Nephron progenitor cell (in vitro differentiated cells): ENCODE data around the gene RNF223.

ENCODE experiments used
- DNase-seq: peaks from one replicate; pipeline ENCODE4 v3.0.0; 2021
- H3K27ac Mint-ChIP-seq: 2 replicates; pipeline ENCODE4 v1.8.0; 2021; ENCODE audit warnings: mild to moderate bottlenecking, moderate library complexity, mixed read lengths
- H3K27me3 Mint-ChIP-seq: 2 replicates; pipeline ENCODE4 v1.8.0; 2021; ENCODE audit warnings: mild to moderate bottlenecking, low read depth, mixed read lengths; ENCODE audit not compliant: poor library complexity
- H3K36me3 Mint-ChIP-seq: 2 replicates; pipeline ENCODE4 v1.8.0; 2021; ENCODE audit warnings: low read depth, mixed read lengths
- H3K4me1 Mint-ChIP-seq: 2 replicates; pipeline ENCODE4 v1.8.0; 2021; ENCODE audit warnings: mixed read lengths
- H3K4me3 Mint-ChIP-seq: 2 replicates; pipeline ENCODE4 v1.8.0; 2021; ENCODE audit warnings: mild to moderate bottlenecking, moderate library complexity, mixed read lengths
- H3K9me3 Mint-ChIP-seq: 2 replicates; pipeline ENCODE4 v1.8.0; 2021; ENCODE audit warnings: mild to moderate bottlenecking, moderate library complexity, mixed read lengths
- TF ChIP-seq, protein P1 (sequence below): fragments of 200-600 bp; sonication (generic); IDR thresholded peaks from 2 replicates; pipeline ENCODE4 v1.5.0; 2021; ENCODE audit warnings: antibody characterized with exemption

RNF223 gene

GRCh38 chr1:1044455-1045078 lies 29.5 kb downstream of the RNF223 start:
- peaks cover 7% of the 10 kb centered on the region for H3K27me3 Mint-ChIP-seq
- H3K9me3 Mint-ChIP-seq, result no peaks in the 10 kb centered on the region
- DNase-seq, result no peak
- no peak overlapping the region for H3K4me3 Mint-ChIP-seq
- H3K27ac Mint-ChIP-seq, result no peak overlapping the region
- peaks cover 15% of the 10 kb centered on the region for H3K36me3 Mint-ChIP-seq
- TF ChIP-seq, protein P1, sequence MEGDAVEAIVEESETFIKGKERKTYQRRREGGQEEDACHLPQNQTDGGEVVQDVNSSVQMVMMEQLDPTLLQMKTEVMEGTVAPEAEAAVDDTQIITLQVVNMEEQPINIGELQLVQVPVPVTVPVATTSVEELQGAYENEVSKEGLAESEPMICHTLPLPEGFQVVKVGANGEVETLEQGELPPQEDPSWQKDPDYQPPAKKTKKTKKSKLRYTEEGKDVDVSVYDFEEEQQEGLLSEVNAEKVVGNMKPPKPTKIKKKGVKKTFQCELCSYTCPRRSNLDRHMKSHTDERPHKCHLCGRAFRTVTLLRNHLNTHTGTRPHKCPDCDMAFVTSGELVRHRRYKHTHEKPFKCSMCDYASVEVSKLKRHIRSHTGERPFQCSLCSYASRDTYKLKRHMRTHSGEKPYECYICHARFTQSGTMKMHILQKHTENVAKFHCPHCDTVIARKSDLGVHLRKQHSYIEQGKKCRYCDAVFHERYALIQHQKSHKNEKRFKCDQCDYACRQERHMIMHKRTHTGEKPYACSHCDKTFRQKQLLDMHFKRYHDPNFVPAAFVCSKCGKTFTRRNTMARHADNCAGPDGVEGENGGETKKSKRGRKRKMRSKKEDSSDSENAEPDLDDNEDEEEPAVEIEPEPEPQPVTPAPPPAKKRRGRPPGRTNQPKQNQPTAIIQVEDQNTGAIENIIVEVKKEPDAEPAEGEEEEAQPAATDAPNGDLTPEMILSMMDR, result no peak
- peaks cover 5% of the 10 kb centered on the region for H3K4me1 Mint-ChIP-seq

DNA sequence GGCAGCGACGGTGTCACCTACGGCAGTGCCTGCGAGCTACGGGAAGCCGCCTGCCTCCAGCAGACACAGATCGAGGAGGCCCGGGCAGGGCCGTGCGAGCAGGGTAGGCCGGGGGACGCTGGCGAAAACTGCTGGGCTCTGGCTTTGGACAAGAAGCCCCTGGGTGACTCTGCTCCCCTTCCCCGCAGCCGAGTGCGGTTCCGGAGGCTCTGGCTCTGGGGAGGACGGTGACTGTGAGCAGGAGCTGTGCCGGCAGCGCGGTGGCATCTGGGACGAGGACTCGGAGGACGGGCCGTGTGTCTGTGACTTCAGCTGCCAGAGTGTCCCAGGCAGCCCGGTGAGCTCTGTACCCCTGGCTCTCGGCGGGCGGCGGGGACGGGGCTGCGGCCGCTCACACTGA lies 30.2 kb downstream of the RNF223 start:
- no peaks in the 10 kb centered on the region for H3K9me3 Mint-ChIP-seq
- H3K27me3 Mint-ChIP-seq, result peaks cover 14% of the 10 kb centered on the region
- TF ChIP-seq, protein P1, result no peak
- H3K36me3 Mint-ChIP-seq, result peaks cover 15% of the 10 kb centered on the region
- H3K4me3 Mint-ChIP-seq, result no peak overlapping the region
- H3K27ac Mint-ChIP-seq, result no peak overlapping the region
- no peak for DNase-seq
- H3K4me1 Mint-ChIP-seq, result peaks cover 8% of the 10 kb centered on the region

- Mint-ChIP-seq H3K9me3 (no peaks in the 10 kb centered on the region), H3K36me3 (peaks cover 15% of the 10 kb centered on the region), H3K4me3 (no peak overlapping the region), H3K27ac (no peak overlapping the region), H3K27me3 (peaks cover 19% of the 10 kb centered on the region), H3K4me1 (peaks cover 12% of the 10 kb centered on the region)
- no peak for DNase-seq
- TF ChIP-seq, protein P1, result no peak
These were observed 30.7 kb downstream of the RNF223 start for GRCh38 chr1:1043411-1043810.

GRCh38 chr1:1042835-1043234 lies 31.3 kb downstream of the RNF223 start:
- no peak overlapping the region for H3K4me3 Mint-ChIP-seq

GRCh38 chr1:1041873-1042272 lies 32.2 kb downstream of the RNF223 start:
- no peak overlapping the region for H3K4me3 Mint-ChIP-seq
- DNase-seq, result no peak
- no peak overlapping the region for H3K27ac Mint-ChIP-seq
- H3K27me3 Mint-ChIP-seq, result peaks cover 34% of the 10 kb centered on the region
- peaks cover 10% of the 10 kb centered on the region for H3K36me3 Mint-ChIP-seq
- H3K9me3 Mint-ChIP-seq, result no peaks in the 10 kb centered on the region
- TF ChIP-seq, protein P1, result no peak
- peaks cover 12% of the 10 kb centered on the region for H3K4me1 Mint-ChIP-seq

More at GRCh38 chr1:1042835-1043234, 31.3 kb downstream of the RNF223 start:
- H3K27me3 Mint-ChIP-seq, result peaks cover 25% of the 10 kb centered on the region
- H3K9me3 Mint-ChIP-seq, result no peaks in the 10 kb centered on the region
- H3K27ac Mint-ChIP-seq, result no peak overlapping the region
- TF ChIP-seq, protein P1, result no peak
- H3K36me3 Mint-ChIP-seq, result peaks cover 15% of the 10 kb centered on the region
- peaks cover 12% of the 10 kb centered on the region for H3K4me1 Mint-ChIP-seq
- no peak for DNase-seq

- Mint-ChIP-seq H3K27me3 (peaks cover 42% of the 10 kb centered on the region), H3K4me3 (no peak overlapping the region)
- DNase-seq, result no peak
These were observed 33.0 kb downstream of the RNF223 start for GRCh38 chr1:1041092-1041523.

More at GRCh38 chr1:1041092-1041523, 33.0 kb downstream of the RNF223 start:
- Mint-ChIP-seq H3K4me1 (peaks cover 12% of the 10 kb centered on the region), H3K36me3 (peaks cover 10% of the 10 kb centered on the region), H3K27ac (no peak overlapping the region), H3K9me3 (no peaks in the 10 kb centered on the region)
- TF ChIP-seq, protein P1, result no peak
